Activated CD4-positive, alpha-beta T cell treated with anti-CD3 and anti-CD28 coated beads, Interleukin-10, Interleukin-2, amounts not matched to agents 100 ng/mL and 50 ng/mL, durations not matched to agents 16 hours and 8 hours (primary cell): Measurements from ENCODE around the gene VIPR2.
"Not testable (repeated sequence)": the region's sequence is repeated elsewhere in the genome, so short reads cannot be mapped to it uniquely, and the experiment has no call there.

Experiments
- DNase-seq: peaks from one replicate; pipeline ENCODE4 v3.0.0-alpha.2; 2020

The VIPR2 gene

GRCh38 chr7:159000859-159001435, 143.7 kb downstream of the VIPR2 start:
- no peak for DNase-seq

DNA sequence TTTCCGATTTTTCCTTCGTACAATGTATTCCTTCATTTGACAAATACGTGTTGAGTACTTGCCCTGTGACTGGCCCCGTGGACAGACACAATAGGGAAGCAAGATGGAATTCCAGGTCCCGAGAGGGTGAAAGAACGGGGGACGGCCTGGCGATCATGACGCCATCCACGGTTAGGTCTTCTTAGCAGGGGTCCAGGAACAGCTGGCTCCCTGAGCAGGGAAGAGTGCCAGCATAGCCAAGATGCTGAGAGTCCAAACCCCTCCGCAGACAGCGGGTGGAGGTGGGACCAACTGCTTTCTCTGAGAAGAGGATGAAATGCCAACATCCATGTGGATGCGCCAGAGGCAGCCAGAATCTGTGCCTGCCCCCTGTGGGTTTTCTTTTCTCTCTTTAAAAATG, 144.6 kb downstream of the VIPR2 start:
- DNase-seq: no peak

DNA sequence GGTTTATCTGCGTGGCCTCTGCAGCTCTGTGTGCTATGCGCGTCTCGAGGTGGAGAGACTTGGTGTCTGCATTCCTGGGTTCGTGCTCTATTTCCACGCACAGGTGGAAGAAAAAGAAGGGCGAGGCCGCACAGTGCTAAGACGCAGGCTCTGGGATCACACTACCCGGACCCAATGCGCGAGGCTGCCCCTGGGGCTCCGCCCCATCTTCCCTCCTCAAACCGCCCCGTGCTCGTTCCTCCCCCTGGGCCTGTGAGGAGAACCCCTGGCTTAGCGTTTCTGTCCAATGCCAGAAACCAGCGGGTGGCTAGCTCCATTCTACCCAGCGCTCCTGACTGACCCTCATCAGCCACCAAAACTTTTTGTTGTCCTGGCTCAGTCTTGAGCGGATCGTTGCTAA, 145.2 kb downstream of the VIPR2 start:
- DNase-seq: no peak

DNA sequence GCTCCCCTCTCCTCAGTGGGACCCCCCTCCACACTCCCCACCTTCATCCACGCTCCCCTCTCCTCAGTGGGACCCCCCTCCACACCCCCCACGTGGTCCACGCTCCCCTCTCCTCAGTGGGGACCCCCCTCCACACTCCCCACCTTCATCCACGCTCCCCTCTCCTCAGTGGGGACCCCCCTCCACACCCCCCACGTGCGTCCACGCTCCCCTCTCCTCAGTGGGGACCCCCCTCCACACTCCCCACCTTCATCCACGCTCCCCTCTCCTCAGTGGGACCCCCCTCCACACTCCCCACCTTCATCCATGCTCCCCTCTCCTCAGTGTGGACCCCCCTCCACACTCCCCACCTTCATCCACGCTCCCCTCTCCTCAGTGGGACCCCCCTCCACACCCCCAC, 146.4 kb downstream of the VIPR2 start:
- DNase-seq: not testable (repeated sequence)

GRCh38 chr7:158997471-158997870, 147.2 kb downstream of the VIPR2 start:
- no peak for DNase-seq

DNA sequence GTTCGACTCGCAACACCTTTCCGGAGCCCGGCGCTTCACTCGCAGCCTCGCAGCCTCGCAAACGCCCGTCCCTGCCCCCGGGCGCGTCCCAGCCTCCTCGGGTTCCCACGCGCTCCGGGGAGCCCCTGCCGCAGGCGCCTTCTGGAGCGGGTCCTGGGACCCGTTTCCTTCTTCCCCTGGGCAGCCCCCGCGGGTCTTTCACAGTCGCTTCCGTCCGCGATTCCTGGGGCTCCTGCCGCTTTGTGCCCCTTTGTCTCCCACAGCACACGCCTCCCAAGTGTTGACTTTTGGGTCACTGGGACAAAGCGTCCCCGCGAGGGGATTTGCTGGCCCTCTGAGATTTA, 147.6 kb downstream of the VIPR2 start:
- DNase-seq: no peak

GRCh38 chr7:158996214-158997109, 148.2 kb downstream of the VIPR2 start:
- DNase-seq: no peak

DNA sequence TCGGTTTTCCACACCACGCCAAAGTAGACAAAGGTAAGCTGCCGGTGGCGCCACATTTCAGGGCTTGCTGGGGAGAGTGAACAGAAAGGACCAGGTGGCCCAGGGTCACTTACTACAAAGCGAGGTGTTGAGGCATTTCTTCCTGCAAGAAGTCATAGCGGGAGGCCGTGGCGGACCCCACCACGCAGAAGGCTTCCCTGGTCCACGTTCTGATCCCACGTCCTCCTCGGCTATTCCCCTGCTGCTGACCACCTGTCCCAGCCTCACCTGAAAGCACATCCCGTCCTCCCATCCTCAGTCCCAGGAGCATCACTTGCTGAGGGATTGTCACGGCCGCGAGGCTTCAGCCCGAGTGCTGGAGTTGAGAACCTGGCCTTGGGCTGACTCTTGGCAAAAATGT, 149.2 kb downstream of the VIPR2 start:
- DNase-seq: no peak

- DNase-seq: no peak
These were observed 150.0 kb downstream of the VIPR2 start for GRCh38 chr7:158994687-158995086.

DNA sequence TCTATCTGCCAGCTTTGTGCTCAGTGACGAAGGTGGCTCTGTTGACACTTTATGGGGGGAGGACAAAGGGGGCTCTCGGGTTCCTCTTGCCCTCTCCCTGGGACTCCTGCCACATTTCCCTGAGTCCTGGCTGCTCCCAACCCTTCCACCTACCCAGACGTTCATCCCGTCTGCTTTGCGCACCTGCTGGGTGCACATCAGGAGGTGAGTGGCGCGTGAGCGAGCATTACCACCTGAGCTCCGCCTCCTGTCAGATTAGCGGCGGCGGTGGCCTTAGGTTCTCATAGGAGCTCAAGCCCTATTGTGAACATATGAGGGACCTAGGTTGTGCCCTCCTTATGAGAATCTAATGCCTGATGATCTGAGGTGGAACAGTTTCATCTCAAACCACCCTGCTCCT, 151.1 kb downstream of the VIPR2 start:
- DNase-seq: no peak

- DNase-seq: no peak
These were observed 151.9 kb downstream of the VIPR2 start for GRCh38 chr7:158992759-158993158.

- no peak for DNase-seq
These were observed 152.6 kb downstream of the VIPR2 start for GRCh38 chr7:158991824-158992621.

DNA sequence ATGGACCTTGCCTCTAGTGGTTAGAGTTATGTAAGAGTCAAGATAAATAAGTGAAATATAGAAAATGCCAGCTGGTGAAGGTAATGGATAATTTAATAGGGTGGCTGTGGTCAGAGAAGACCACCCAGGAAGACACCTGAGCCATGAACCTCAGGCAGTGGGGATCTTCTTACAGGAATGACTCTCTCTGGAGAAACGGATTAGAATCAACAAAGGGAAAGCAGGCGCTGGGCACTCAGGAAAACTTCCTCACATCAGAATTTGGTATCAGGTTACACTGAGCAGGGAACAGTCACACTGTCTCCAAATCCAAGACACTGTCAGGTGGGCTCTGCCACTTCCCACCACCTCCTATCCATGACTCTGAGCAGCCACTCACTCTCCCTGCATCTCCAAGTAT, 155.7 kb downstream of the VIPR2 start:
- DNase-seq: no peak

GRCh38 chr7:158988302-158988862, 156.3 kb downstream of the VIPR2 start:
- DNase-seq: no peak

DNA sequence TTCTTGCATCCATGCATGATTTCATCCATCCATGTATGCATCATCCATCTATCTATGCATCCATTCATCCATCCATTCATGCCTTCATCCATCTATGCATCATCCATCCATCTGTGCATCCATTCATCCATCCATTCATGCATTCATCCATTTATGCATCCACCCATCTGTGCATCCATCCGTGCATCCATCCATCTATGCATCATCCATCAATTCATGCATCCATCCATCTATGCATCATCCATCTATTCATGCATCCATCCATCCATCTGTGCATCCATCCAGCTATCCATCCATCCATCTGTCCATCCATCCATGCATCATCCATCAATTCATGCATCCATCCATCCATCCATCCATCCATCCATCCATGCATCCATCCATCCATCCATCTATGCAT, 157.0 kb downstream of the VIPR2 start:
- DNase-seq: no peak

DNA sequence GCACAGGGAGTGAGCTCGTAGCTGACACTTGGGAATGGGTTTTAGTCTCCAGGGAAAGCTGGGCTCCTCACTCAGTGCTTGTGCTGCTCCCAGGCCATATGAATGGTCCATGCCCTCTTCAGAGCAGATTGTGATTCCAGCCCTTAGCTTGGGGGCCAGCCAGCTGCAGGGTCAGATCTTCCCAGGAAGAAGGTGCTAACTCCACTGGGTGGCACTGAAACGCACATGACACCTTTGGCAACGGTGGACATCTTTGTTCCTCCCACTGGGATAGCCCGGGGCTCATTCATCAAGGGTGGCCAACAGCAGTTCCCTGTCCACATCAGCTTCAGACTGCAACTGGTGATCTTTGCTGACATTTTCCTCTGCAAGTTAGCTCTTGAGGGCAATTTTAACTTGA, 159.1 kb downstream of the VIPR2 start:
- no peak for DNase-seq

- DNase-seq: not testable (repeated sequence)
These were observed 160.7 kb downstream of the VIPR2 start for GRCh38 chr7:158984007-158984406.

GRCh38 chr7:158982080-158982479, 162.6 kb downstream of the VIPR2 start:
- not testable (repeated sequence) for DNase-seq

DNA sequence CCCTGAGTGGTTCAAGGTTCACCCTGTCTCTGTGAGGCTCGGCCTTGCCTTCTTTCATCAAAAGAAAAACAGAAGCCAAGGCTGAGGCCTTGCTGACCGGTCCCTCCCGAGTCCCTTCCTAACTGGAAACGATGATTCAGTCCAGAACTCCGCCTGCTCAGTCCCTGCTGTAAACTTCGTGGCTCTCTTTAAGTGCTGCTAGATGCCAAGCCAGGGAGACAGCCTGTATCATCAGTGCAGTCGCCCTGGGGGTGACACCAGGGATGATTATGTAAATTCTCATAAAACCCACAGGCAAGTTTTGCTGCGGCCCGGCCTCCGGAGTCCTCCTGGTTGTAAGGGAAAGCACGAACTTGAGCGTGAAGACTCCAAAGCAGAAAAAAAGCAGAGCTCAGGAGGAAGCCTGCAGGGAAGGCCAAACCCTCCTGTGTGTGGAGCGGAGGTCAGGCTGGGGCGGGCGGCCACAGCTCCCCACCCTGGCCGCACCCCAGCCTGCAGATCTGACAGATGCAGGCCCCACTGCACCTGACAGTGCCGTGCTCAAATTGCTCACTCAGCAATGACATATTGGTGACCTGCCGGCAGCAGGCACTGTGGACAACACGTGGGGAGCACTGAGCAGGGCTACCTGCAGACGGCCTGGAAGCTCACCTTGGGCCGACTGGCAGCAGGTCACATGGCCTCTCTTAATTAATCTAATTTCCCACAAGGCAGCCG, 164.9 kb downstream of the VIPR2 start:
- DNase-seq: no peak

- no peak for DNase-seq
These were observed 165.6 kb downstream of the VIPR2 start for GRCh38 chr7:158979023-158979529.
